SKM-1 treated with dmso at 0.1 percent for 144 hours (cell line): ENCODE data around the gene SON.

ENCODE experiments used
- DNase-seq: peaks from one replicate; lab custom pipeline; 2025; ENCODE audit not compliant: unreplicated experiment; lab: John Stamatoyannopoulos, UW

The SON gene

DNA sequence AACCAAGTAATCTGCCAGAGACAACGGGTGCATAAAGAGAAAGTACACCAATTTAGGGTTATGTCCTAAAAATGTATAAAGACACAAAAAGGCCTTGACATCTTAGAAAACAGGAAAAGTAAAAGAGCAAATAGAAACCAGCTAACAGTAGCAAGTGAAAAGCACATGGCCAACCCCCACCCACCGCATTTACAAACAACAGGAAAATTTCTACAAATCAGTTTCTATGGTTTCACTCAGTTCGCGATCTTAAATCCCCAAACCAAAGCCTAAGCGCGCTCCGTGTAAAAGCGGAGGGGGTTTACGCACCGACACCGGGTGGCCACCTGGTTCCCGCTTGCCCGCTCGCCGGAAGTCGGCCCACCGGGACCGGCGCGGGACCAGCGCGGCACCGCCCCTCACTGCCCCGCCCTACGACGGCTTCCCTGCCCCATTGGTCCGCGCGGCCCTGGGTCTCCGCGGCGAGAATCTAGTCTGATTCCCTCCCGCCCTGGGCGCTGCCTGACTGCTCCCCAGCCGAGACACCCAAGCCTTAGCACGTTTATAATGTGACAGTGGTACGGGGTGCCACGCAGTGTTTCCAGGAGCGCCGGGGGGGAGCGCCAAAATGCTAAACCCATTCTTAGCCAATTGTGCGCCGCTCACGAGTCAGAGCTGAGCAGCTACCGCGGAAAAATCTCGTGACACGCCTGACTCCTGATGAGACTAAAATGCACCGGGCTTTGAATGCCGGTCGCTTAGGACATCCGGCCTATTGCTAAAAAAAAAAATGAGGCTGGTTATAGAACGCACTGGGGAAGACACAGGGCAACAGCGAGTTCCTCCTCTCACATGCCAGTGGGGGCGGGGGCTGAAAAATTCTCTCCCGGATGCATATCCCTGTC lies 840 bp upstream of the SON start, which contains the start of gene GART:
GART (minus strand) TSS at position 362 of the 884 bp plus-strand sequence. CDS start 2,802 bp downstream, outside the sequence.
- peak; percentile 78 for DNase-seq

GRCh38 chr21:33543505-33544129 lies 779 bp downstream of the SON start:
- DNase-seq, result peak; percentile 19

GRCh38 chr21:33544451-33545195 lies 1.8 kb downstream of the SON start:
- no peak for DNase-seq

- no peak for DNase-seq
These were observed 3.2 kb downstream of the SON start for GRCh38 chr21:33546086-33546485.

- no peak for DNase-seq
These were observed 7.3 kb downstream of the SON start for GRCh38 chr21:33549848-33550771.

DNA sequence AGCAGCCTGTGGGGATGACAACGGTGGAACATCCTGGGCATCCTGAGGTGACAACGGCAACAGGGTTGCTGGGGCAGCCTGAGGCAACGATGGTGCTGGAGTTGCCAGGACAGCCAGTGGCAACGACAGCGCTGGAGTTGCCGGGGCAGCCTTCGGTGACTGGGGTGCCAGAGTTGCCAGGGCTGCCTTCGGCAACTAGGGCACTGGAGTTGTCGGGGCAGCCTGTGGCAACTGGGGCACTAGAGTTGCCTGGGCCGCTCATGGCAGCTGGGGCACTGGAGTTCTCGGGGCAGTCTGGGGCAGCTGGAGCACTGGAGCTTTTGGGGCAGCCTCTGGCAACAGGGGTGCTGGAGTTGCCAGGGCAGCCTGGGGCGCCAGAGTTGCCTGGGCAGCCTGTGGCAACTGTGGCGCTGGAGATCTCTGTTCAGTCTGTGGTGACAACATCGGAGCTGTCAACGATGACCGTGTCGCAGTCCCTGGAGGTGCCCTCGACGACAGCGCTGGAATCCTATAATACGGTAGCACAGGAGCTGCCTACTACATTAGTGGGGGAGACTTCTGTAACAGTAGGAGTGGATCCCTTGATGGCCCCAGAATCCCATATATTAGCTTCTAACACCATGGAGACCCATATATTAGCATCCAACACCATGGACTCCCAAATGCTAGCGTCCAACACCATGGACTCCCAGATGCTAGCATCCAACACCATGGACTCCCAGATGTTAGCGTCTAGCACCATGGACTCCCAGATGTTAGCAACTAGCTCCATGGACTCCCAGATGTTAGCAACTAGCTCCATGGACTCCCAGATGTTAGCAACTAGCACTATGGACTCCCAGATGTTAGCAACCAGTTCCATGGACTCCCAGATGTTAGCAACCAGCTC lies 8.2 kb downstream of the SON start:
- no peak for DNase-seq

- DNase-seq, result no peak
These were observed 8.8 kb downstream of the SON start for GRCh38 chr21:33551664-33552063.

GRCh38 chr21:33552093-33552998 lies 9.5 kb downstream of the SON start:
- no peak for DNase-seq

GRCh38 chr21:33552999-33553598 lies 10.3 kb downstream of the SON start:
- DNase-seq, result no peak

- no peak for DNase-seq
These were observed 11.6 kb downstream of the SON start for GRCh38 chr21:33554236-33554981.

DNA sequence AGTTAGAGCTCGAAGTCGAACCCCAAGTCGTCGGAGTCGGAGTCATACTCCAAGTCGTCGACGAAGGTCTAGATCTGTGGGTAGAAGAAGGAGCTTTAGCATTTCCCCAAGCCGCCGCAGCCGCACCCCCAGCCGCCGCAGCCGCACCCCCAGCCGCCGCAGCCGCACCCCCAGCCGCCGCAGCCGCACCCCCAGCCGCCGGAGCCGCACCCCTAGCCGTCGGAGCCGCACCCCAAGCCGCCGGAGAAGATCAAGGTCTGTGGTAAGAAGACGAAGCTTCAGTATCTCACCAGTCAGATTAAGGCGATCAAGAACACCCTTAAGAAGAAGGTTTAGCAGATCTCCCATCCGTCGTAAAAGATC lies 12.1 kb downstream of the SON start:
- no peak for DNase-seq

DNA sequence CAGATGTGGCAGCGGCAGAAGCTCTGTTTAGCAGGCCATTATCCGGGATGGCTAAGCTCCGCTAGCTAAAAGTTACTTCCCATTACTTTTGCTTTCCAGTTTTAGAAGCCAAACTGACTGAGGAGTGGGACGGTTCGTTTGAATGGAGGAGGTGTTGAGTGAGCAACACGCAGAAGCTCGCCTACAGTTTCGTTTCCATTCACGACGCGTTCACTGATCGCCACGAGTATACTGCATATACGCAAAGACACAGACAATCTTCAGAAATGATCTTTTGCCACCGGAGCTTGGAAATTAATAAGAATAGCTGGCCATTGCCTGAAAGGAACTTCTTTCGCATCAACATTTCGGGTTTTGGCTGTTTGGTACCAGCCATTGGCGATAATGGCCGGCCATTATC lies 14.6 kb downstream of the SON start:
- no peak for DNase-seq

- DNase-seq, result no peak
These were observed 16.1 kb downstream of the SON start for GRCh38 chr21:33558777-33559421.

DNA sequence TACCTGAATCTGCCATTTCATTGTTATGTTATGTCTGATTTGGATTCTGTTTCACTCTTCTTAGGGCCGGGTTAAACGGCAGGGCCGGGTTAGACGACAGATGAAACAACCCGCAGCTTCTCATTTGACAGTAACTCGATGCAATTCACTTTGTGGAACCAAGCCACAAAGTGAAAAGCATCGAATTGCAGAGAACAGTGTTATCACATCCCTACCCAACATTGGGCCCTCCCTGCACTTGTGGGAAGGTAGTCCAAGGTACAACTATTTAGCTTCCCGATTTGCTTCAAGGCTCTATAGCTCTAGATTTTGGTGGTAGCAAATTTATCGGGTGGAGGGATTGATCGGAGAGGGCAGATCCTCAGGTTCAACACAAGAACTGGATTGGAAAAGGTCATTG lies 17.0 kb downstream of the SON start:
- DNase-seq, result no peak

DNA sequence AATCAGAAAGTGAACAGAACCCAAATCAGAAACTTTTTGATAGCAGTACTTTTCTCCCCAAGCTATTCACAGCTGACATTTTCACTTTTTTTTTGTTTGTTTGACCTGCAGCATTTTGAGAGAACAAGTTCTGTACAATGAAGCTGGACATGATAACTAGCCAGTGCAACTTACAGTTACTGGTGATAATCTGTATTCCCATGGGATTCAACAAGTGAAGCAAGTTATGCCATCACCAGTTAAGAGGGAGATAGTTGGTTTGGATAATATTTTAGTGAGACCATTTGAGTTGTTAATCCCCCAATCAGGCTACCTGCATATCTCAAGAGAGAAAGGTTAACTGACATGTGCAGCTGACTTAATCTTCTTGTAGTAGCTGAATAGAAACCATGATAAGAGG lies 18.1 kb downstream of the SON start:
- DNase-seq, result no peak

DNA sequence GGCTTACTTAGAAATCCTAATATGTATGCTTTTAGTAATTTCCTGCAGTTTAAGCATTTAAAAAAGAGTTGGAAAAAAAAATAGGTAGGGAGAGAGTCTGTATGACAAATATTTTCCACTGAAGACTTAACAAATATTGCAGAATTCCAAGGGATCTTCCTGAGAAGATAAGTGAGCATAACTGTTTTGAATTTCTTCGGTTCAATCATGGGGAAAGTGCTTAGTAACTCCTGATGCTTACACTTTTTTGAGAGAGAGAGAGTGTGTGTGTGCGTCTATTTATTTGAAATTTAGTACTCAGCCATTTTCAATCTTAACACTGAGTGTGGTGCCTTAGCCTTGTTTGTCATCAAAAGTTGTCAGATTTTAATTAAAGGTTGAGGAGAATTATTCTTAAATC lies 18.5 kb downstream of the SON start:
- DNase-seq, result no peak

- no peak for DNase-seq
These were observed 19.6 kb downstream of the SON start for GRCh38 chr21:33562389-33562788.
